ENCODE data around the gene OPA3.

DNA sequence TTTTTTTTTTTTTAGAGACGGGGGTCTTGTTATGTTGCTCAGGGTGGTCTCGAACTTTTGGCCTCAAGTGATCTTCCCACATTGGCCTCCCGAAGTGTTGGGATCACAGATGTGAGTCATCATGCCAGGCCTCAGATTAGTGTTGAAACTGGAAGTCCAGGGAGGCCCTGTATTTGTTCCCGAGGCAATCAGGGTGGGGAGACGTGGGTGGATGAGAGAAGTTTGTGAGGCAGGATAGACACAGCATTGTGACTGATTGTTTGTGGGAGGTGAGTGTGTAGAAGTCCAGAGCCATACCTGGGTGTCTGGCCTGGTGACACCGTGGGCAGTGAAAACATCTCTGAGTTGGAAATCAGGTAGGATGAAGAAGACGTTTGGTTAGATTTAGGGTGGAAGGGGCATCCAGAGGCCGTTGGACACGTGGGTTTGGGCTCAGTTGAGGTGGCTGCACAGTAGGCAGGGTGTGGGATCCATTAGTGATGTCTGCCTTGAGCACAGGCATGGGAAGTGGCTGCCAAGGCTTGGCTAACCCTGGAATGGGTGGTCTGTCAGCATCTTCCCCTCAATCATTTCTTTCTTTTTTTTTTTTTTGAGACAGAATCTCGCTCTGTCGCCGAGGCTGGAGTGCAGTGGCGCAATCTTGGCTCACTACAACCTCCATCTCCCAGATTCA is 100.2 kb downstream of the OPA3 start:
- TF ChIP-seq POLR2A (IDR thresholded peaks at IDR 0.05) = no peak
- TF ChIP-seq, protein P1, sequence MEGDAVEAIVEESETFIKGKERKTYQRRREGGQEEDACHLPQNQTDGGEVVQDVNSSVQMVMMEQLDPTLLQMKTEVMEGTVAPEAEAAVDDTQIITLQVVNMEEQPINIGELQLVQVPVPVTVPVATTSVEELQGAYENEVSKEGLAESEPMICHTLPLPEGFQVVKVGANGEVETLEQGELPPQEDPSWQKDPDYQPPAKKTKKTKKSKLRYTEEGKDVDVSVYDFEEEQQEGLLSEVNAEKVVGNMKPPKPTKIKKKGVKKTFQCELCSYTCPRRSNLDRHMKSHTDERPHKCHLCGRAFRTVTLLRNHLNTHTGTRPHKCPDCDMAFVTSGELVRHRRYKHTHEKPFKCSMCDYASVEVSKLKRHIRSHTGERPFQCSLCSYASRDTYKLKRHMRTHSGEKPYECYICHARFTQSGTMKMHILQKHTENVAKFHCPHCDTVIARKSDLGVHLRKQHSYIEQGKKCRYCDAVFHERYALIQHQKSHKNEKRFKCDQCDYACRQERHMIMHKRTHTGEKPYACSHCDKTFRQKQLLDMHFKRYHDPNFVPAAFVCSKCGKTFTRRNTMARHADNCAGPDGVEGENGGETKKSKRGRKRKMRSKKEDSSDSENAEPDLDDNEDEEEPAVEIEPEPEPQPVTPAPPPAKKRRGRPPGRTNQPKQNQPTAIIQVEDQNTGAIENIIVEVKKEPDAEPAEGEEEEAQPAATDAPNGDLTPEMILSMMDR (IDR thresholded peaks at IDR 0.05) = no peak
